Ovary (tissue), 9 donors: ENCODE results near the gene MYRF. TPM values are rescaled to one million over a fixed set of nuclear protein-coding genes. Genes with fewer than 3 reads are reported as not detected.

ENCODE experiments used
- DNase-seq, 5 donors: peaks; one replicate each; pipeline ENCODE4 v3.0.0-alpha.2; 2019 to 2020
- H3K27ac ChIP-seq, 2 donors: fragments of 200-600 bp; one replicate each; pipeline versions ENCODE4 v1.5.1 to v1.8.0; 2019 to 2022
- H3K27me3 ChIP-seq: fragments of 200-600 bp; one replicate; pipeline ENCODE4 v1.8.0; 2022
- H3K36me3 ChIP-seq: fragments of 200-600 bp; sonication (generic); one replicate; pipeline ENCODE4 v1.5.1; 2019
- H3K4me1 ChIP-seq: one replicate; pipeline ENCODE4 v1.8.1; 2013; ENCODE audit warnings: mild to moderate bottlenecking, moderate library complexity; ENCODE audit not compliant: insufficient read depth
- H3K4me3 ChIP-seq: fragments of 200-600 bp; sonication (generic); one replicate; pipeline ENCODE4 v1.5.1; 2017
- H3K9me3 ChIP-seq, 2 donors: fragments of 200-600 bp in 1 of 2; sonication (generic) in 1 of 2; one replicate each; pipeline versions ENCODE4 v1.5.1 to v1.8.1; 2013 to 2019; ENCODE audit warnings: mild to moderate bottlenecking in 1 of 2, moderate library complexity in 1 of 2
- EP300 ChIP-seq: sonication (generic); formaldehyde crosslinking; IDR thresholded peaks from one replicate; pipeline ENCODE4 v1.6.1; 2017; ENCODE audit warnings: antibody characterized with exemption
- POLR2A ChIP-seq: fragments of 450-650 bp; IDR thresholded peaks from one replicate; pipeline ENCODE4 v1.6.1; 2017; ENCODE audit warnings: antibody characterized with exemption, mild to moderate bottlenecking, moderate library complexity
- WGBS, 3 donors: extraction: QIAGEN DNeasy Blood & Tissue Kit in 1 of 3; methylation state at CpG; one replicate each; pipeline versions ENCODE4 v1.1.5 to v1.1.7; 2013 to 2017; 5-methylcytosine and 5-hydroxymethylcytosine counted together
- intact Hi-C, 4 donors: fragments of 100-400 bp; cut with DNase I; formaldehyde crosslinking; loops; one replicate each; pipeline versions ENCODE4 v1.11.0 to v1.15.1; 2022 to 2023
- polyA plus RNA-seq, 2 donors: library from polyadenylated mRNA; stranded (reverse); fragments of 200-250 nt in 1 of 2; fragments of 350-450 nt in 1 of 2; fragmentation: Illumina TruSeq in 1 of 2; extraction: RNeasy Lipid Tissue Mini Kit (QIAGEN cat#74804) in 1 of 2; gene quantifications; one replicate each; pipeline ENCODE4 v1.2.3, GENCODE V29; 2013 to 2014
- total RNA-seq, 7 donors: library from RNA; depleted of rRNA in 2 of 7; stranded (reverse); fragments of >200 nt in 2 of 7; fragmentation: NEBNext Ultra II Directional in 3 of 7; extraction: Animal tissue kit (Norgen Biotek cat#: 25700) in 3 of 7; gene quantifications; one replicate each; pipeline versions ENCODE4 v1.1.0 to v1.2.4, GENCODE V29; 2016 to 2023
- TF ChIP-seq, protein P1 (sequence below), 3 donors: fragments of 450-650 bp in 2 of 3; fragments of 200-600 bp in 1 of 3; IDR thresholded peaks; one replicate each; pipeline versions ENCODE4 v1.5.1 to v1.8.0; 2016 to 2022; ENCODE audit warnings: antibody characterized with exemption in 3 of 3, mild to moderate bottlenecking in 1 of 3
- donor health status: DM: no; HTN: no; CAD: no; lungs with moderate emphysema.
- donor health status: DM: no; HTN: no; CAD: no.
- donor health status: Bipolar disorder and iron deficiency.
- donor health status: DM: yes; HTN: yes; CAD: no.
- donor health status: DM: no; HTN: no; CAD: no.
- donor health status: DM: yes; HTN: yes; CAD: no.

Gene MYRF
- total and polyA plus RNA-seq, 9 donors, result 6.6 to 109 (median 23.3) TPM

DNA sequence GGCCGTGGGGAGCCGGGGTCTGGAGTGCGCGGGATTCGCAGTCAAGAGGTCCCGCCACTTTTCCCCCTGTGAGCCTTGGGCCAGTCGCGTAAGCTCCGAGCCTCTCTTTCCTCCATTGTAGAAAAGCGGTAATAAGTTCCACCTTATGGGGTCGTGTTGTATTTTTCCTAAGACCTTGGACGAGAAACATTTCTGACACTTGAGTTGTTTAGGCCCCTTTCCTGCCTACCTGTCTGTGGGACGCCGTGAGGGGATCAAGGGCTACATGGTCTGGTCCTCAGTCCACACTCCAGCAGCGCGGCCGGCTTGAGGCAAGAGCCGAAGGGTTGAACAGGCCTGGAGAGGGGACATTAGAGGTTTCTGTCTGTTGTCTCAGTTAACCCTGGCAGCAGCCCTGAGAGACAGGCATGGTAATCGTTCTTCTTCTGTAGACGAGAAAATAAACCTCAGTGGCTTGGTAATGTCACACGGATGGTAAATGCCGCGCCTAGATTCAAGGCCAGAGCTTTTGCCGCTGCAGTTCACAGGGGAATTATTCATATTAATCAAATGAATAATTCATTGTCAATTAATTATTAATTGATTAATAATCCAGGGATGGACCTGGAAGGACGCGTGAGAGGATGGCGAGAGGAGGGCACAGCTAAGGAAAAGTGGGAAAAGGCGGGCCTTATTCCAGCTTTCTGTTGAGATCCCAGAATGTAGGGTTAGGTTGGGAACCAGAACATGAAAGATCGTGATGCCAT lies 40.8 kb downstream of the MYRF start:
- Histone ChIP-seq H3K27me3 (no peaks in the 10 kb centered on the region), H3K4me1 (peaks cover 5% of the 10 kb centered on the region), H3K36me3 (no peaks in the 10 kb centered on the region), H3K4me3 (peak overlapping the region; percentile 65), H3K9me3 (no peaks in the 10 kb centered on the region), H3K27ac (peak overlapping the region; percentile 85 to 90)
- 1 to 2% (median 2%) methylated on average over 29 of the region's 29 CpGs for WGBS, 3 donors
- intact Hi-C loops, result loop anchor here in 2 of 4 donors (5.0 to 10.0 kb wide), 3 partner anchors 99 to 314 kb away; partner anchors contain the start of gene FADS3 (in 1 of the 2)
- no peak for DNase-seq
- TF ChIP-seq, protein P1, sequence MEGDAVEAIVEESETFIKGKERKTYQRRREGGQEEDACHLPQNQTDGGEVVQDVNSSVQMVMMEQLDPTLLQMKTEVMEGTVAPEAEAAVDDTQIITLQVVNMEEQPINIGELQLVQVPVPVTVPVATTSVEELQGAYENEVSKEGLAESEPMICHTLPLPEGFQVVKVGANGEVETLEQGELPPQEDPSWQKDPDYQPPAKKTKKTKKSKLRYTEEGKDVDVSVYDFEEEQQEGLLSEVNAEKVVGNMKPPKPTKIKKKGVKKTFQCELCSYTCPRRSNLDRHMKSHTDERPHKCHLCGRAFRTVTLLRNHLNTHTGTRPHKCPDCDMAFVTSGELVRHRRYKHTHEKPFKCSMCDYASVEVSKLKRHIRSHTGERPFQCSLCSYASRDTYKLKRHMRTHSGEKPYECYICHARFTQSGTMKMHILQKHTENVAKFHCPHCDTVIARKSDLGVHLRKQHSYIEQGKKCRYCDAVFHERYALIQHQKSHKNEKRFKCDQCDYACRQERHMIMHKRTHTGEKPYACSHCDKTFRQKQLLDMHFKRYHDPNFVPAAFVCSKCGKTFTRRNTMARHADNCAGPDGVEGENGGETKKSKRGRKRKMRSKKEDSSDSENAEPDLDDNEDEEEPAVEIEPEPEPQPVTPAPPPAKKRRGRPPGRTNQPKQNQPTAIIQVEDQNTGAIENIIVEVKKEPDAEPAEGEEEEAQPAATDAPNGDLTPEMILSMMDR (IDR thresholded peaks at IDR 0.05), result no peak
- no peak for TF ChIP-seq EP300
- no peak for TF ChIP-seq POLR2A

DNA sequence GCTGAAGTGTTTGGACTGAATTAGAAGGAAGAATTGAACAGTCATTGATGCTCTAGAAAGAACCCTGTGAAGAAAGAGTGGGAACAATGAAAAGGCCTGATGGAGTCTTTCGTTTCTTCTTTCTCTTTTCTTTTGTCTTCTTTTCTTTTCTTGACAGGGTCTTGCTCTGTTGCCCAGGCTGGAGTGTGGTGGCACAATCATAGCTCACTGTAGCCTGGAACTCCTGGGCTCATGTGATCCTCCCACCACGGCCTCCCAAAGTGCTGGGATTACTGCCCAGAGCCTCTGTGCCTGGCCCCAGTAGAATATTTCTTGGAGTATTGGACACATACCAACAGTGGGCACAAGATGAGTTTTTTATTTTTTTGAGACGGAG lies 41.4 kb downstream of the MYRF start:
- WGBS, 3 donors, result 36 to 56% (median 44%) methylated on average over 3 of the region's 3 CpGs
- H3K4me3 ChIP-seq, result no peak overlapping the region
- no peak overlapping the region for H3K27ac ChIP-seq

DNA sequence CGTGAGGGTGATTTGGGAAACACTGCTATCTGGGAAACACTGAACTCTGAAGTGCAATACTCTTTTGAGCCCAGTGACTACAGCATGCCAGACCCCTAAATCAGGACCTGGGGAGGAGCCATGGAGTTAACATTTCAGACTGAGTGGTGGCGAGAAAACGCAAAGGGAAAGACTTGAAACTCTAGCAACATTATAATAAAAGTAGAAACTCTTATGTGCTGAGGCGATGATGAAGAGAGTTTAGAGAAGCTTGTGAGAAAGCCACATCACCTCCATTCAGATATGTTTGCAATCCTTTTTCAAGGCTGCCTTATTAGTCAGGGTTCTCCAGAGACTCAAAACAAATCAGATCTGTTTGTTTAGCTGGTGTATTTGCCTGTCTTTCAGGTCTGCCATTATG lies 42.1 kb downstream of the MYRF start:
- Histone ChIP-seq H3K4me3 (no peak overlapping the region), H3K27me3 (no peaks in the 10 kb centered on the region), H3K9me3 (no peaks in the 10 kb centered on the region), H3K36me3 (no peaks in the 10 kb centered on the region), H3K4me1 (peaks cover 5% of the 10 kb centered on the region), H3K27ac (no peak overlapping the region)
- TF ChIP-seq POLR2A (no peak), EP300 (no peak)
- TF ChIP-seq, protein P1 (IDR thresholded peaks at IDR 0.05), result no peak
- no peak for DNase-seq
- intact Hi-C loops, result loop anchor here in 2 of 4 donors (5.0 to 10.0 kb wide), 3 partner anchors 98 to 313 kb away; partner anchors contain the start of gene FADS3 (in 1 of the 2)
- 78 to 83% (median 82%) methylated on average over 4 of the region's 4 CpGs for WGBS, 3 donors

More for the DNA sequence above, 41.4 kb downstream of the MYRF start:
- TF ChIP-seq POLR2A, result no peak
- no peak for TF ChIP-seq EP300
- TF ChIP-seq, protein P1 (IDR thresholded peaks at IDR 0.05), result no peak
- H3K27me3 ChIP-seq, result no peaks in the 10 kb centered on the region
- H3K36me3 ChIP-seq, result no peaks in the 10 kb centered on the region
- intact Hi-C loops, result loop anchor here in 2 of 4 donors (5.0 to 10.0 kb wide), 3 partner anchors 98 to 313 kb away; partner anchors contain the start of gene FADS3 (in 1 of the 2)
- DNase-seq, result no peak
- H3K4me1 ChIP-seq, result peaks cover 5% of the 10 kb centered on the region
- H3K9me3 ChIP-seq, result no peaks in the 10 kb centered on the region

DNA sequence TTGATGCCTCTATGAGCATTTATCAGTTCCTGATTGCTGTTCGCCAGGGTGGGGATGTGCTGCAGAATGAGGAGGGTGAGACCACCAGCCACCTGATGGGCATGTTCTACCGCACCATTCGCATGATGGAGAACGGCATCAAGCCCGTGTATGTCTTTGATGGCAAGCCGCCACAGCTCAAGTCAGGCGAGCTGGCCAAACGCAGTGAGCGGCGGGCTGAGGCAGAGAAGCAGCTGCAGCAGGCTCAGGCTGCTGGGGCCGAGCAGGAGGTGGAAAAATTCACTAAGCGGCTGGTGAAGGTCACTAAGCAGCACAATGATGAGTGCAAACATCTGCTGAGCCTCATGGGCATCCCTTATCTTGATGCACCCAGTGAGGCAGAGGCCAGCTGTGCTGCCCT lies 43.0 kb downstream of the MYRF start:
- Histone ChIP-seq H3K4me1 (peaks cover 5% of the 10 kb centered on the region), H3K4me3 (no peak overlapping the region), H3K27me3 (no peaks in the 10 kb centered on the region), H3K27ac (no peak overlapping the region), H3K36me3 (no peaks in the 10 kb centered on the region), H3K9me3 (no peaks in the 10 kb centered on the region)
- intact Hi-C loops, result loop anchor here in 2 of 4 donors (5.0 to 10.0 kb wide), 4 partner anchors 152 to 517 kb away; no protein-coding TSS in a partner anchor
- TF ChIP-seq, protein P1 (IDR thresholded peaks at IDR 0.05), result no peak
- TF ChIP-seq POLR2A (no peak), EP300 (no peak)
- peak in 1 of 5 donors; percentile 38 for DNase-seq
- WGBS, 3 donors, result 68 to 84% (median 76%) methylated on average over 12 of the region's 12 CpGs
